ENCODE measurements around the gene CCDC152. TPM values are rescaled to one million over a fixed set of nuclear protein-coding genes. Genes with fewer than 3 reads are reported as not detected.
"Not testable (repeated sequence)": the region's sequence is repeated elsewhere in the genome, so short reads cannot be mapped to it uniquely, and the experiment has no call there.

CCDC152 gene
- total RNA-seq, 1 donor: 5.8 TPM

DNA sequence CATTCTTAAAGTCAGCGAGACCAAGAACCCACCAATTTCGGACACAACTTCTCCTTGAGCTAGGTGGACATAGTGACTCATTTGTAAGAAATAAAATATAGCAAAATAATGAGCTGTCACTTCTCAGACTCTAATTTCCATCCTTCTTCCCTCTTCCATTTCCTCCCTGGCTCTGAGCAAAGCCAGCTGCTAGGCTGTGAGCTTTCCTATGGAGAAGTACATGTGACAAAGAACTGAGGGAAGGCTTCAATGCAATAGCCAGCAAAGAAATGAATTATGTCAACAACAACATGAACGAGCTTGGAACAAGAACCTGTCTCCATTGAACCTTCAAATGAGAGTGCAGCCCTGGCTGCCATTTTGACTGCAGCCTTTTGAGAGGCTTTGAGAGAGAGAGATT lies 81.0 kb downstream of the CCDC152 start:
- no peak overlapping the region for H3K4me3 ChIP-seq (ENCODE audit: low read depth, low read length)
- TF ChIP-seq, protein P1, sequence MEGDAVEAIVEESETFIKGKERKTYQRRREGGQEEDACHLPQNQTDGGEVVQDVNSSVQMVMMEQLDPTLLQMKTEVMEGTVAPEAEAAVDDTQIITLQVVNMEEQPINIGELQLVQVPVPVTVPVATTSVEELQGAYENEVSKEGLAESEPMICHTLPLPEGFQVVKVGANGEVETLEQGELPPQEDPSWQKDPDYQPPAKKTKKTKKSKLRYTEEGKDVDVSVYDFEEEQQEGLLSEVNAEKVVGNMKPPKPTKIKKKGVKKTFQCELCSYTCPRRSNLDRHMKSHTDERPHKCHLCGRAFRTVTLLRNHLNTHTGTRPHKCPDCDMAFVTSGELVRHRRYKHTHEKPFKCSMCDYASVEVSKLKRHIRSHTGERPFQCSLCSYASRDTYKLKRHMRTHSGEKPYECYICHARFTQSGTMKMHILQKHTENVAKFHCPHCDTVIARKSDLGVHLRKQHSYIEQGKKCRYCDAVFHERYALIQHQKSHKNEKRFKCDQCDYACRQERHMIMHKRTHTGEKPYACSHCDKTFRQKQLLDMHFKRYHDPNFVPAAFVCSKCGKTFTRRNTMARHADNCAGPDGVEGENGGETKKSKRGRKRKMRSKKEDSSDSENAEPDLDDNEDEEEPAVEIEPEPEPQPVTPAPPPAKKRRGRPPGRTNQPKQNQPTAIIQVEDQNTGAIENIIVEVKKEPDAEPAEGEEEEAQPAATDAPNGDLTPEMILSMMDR (IDR thresholded peaks at IDR 0.05; ENCODE audit: insufficient read depth, low read length): no peak
- no peak for DNase-seq (ENCODE audit: low read depth)

DNA sequence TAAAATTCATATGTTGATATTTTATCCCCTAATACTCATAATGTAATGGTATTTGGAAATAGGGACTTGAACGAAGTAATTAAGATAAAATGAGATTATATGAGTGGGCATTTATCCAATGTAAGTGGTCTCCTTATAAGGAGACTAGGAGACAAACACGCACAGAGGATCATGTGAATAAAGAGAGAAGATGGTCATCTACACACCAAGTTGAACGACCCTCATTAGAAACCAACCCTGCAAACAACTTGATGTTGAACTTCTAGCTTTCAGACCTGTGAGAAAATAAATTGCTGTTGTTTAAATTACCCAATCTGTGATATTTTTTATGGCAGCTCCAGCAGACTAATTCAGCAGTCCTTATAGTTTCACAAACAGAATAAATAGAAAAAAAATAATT lies 82.6 kb downstream of the CCDC152 start:
- DNase-seq (ENCODE audit: low read depth): no peak
- no peak overlapping the region for H3K4me3 ChIP-seq (ENCODE audit: low read depth, low read length)
- TF ChIP-seq, protein P1 (IDR thresholded peaks at IDR 0.05; ENCODE audit: insufficient read depth, low read length): no peak

DNA sequence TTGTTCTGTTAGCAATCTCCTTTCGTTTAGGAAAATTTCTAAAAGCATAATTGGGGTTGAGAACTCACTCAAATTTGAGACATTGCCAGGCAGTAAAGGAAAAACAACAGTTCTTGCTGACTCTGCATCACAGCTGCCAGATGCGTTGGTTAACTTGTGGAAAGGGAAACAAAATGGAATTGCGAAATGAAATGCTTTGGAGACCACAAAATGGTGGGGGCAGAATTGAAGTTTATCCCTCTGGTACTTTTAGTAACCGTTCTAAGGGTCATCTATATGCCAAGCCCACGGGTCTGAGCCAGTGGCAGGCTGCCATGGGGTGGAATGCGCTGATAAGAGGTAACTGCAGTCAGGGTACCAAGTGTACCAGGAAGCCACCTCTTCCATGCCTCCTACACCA lies 83.7 kb downstream of the CCDC152 start:
- DNase-seq (ENCODE audit: low read depth): peak; percentile 91
- H3K4me3 ChIP-seq (ENCODE audit: low read depth, low read length): no peak overlapping the region
- TF ChIP-seq, protein P1 (IDR thresholded peaks at IDR 0.05; ENCODE audit: insufficient read depth, low read length): no peak

DNA sequence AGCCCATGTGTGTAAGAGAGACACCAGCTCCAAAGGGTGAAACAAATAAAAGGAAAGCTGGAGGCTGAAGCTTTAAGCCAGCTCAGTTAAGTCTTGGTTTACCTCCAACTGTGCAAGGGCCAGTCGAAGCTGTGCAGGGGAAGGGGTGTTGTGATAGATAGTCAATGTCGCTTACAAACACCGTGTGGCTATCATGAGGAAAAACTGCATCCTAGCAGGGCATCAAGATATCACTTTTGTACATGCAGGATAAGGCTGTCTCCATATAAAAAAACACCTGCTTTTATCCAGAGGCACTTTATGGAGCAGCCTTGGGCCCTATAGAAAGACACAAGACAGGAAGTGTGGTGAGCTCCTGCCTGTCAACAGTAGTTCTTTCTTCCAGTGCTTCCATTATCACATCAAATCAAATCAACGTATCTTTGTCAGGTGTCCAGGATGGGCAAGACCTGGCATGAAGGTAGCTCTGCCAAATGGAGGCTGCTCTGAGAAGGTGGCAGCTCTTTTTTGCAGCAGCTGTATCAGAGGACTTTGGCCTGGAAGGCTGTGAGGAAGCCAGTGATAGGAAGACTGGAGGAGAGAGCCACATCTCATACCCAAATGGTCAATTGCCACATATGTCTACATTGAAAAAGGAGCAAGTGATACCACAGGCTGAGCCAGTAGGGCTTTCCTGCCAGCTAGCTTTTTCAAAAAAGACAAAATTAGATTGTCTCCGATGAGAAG lies 84.4 kb downstream of the CCDC152 start:
- no peak overlapping the region for H3K4me3 ChIP-seq (ENCODE audit: low read depth, low read length)
- TF ChIP-seq, protein P1 (IDR thresholded peaks at IDR 0.05; ENCODE audit: insufficient read depth, low read length): no peak
- DNase-seq (ENCODE audit: low read depth): no peak

DNA sequence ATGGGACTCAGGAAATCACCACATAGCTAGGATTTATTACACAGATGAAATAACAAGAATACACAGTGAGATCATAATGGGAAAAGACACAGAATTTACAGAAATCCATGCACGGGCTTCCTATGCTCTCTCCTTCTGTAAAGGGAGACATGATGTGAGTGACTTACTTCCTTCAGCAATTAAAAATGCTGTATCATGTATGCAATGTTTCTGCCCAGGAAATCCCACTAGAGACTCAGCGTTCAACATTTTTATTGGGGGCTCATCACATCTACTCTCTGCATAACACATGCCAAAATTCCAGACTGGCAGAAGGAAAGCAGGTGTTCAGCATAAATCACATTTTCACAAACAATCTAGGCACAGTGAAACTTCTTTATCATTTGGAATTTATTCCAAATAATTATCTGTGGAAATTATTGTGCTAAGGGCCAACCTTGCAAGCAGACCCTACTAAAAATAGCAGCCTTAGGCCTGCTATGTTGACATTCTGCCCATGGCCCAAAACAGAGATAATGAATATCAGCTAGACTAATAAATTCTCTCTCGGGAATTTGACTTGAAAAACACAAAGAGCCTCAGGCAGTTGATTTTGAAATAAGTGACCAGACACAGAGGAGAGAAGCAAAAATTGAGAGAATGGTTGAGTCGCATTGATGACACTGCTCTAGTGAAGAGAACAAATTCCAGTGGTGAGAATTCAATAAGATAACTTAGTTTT lies 86.5 kb downstream of the CCDC152 start:
- no peak overlapping the region for H3K4me3 ChIP-seq (ENCODE audit: low read depth, low read length)
- DNase-seq (ENCODE audit: low read depth): peak; percentile 44

DNA sequence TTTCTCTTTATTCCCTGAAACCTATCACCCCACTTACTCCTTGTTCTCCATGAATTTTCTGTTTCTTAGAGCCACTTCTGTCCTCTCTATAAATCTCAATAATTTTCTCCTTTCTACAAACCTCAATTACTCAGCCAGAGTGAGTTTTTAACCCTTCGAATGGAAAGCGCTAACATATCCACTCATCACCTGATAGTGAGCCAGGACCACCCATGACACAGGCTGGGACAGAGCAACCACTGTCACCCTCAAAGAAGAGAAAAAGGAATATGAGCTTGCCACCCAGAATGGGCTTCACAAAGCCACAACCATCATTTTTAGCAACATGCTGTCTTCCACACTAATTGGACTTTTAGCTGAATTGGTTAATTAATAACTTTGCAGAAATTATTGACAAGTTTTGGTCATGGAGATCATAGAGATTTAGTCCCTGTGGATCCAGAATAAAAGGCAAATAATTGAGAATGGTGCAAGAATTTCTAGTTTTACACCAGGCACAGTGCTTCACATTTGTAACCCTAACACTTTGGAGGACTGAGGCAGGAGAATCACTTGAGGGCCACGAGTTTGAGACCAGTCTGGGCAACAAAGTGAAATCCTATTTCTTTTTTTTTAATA lies 87.2 kb downstream of the CCDC152 start:
- TF ChIP-seq, protein P1 (IDR thresholded peaks at IDR 0.05; ENCODE audit: insufficient read depth, low read length): no peak
- DNase-seq (ENCODE audit: low read depth): no peak
- H3K4me3 ChIP-seq (ENCODE audit: low read depth, low read length): no peak overlapping the region

More for the DNA sequence above, 86.5 kb downstream of the CCDC152 start:
- TF ChIP-seq, protein P1 (IDR thresholded peaks at IDR 0.05; ENCODE audit: insufficient read depth, low read length): no peak

DNA sequence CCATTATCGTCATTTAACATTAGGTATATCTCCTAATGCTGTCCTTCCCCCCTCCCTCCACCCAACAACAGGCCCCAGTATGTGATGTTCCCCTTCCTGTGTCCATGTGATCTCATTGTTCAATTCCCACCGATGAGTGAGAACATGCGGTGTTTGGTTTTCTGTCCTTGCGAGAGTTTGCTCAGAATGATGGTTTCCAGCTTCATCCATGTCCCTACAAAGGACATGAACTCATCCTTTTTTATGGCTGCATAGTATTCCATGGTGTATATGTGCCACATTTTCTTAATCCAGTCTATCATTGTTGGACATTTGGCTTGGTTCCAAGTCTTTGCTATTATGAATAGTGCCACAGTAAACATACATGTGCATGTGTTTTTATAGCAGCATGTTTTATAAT lies 87.8 kb downstream of the CCDC152 start:
- H3K4me3 ChIP-seq (ENCODE audit: low read depth, low read length): not testable (repeated sequence)

More for the DNA sequence above, 87.8 kb downstream of the CCDC152 start:
- DNase-seq (ENCODE audit: low read depth): not testable (repeated sequence)

Measured in fibroblast of the aortic adventitia (primary cell).